Measurements from ENCODE around the gene CEMIP.
A peak's percentile ranks its signal among the peaks of the same experiment; 100 is the strongest.

DNA sequence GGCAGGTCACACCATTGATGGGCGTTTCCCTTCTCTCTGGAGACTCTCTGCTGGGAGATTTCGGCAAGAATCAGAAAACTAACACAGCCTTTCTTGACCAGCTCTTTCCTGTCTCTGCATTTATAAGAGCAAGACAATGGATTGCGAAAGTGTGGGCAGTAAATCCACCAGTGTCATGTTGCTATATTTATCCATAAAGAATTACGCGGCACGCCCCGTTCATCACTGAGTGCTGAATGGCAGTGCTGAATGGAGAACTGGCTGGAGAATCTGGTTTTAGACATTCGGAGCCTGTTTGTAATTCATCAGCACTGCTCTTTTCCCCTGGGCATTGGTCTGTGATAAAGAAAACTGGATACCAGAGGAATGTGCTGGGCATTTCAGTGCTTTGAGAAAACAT, 2.0 kb upstream of the CEMIP start:
- TF ChIP-seq, protein P1, sequence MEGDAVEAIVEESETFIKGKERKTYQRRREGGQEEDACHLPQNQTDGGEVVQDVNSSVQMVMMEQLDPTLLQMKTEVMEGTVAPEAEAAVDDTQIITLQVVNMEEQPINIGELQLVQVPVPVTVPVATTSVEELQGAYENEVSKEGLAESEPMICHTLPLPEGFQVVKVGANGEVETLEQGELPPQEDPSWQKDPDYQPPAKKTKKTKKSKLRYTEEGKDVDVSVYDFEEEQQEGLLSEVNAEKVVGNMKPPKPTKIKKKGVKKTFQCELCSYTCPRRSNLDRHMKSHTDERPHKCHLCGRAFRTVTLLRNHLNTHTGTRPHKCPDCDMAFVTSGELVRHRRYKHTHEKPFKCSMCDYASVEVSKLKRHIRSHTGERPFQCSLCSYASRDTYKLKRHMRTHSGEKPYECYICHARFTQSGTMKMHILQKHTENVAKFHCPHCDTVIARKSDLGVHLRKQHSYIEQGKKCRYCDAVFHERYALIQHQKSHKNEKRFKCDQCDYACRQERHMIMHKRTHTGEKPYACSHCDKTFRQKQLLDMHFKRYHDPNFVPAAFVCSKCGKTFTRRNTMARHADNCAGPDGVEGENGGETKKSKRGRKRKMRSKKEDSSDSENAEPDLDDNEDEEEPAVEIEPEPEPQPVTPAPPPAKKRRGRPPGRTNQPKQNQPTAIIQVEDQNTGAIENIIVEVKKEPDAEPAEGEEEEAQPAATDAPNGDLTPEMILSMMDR (IDR thresholded peaks at IDR 0.05), result no peak
- TF ChIP-seq POLR2AphosphoS5 (IDR thresholded peaks at IDR 0.05), result peak in 1 of 3 donors; percentile 26
- TF ChIP-seq POLR2A (IDR thresholded peaks at IDR 0.05), result no peak

Data from transverse colon (tissue), 4 donors.